GM12872 (cell line): ENCODE measurements around the gene SETD2.

ENCODE experiments used
- CTCF ChIP-seq: IDR thresholded peaks from 3 replicates; pipeline ENCODE4 v1.5.1; 2011; ENCODE audit warnings: low read depth, mild to moderate bottlenecking, low read length, moderate library complexity; ENCODE audit not compliant: insufficient read depth

The SETD2 gene

GRCh38 chr3:47159820-47160219 is 4.1 kb downstream of the SETD2 start:
- no peak for TF ChIP-seq CTCF

GRCh38 chr3:47158208-47158607 is 5.7 kb downstream of the SETD2 start:
- TF ChIP-seq CTCF = no peak

- TF ChIP-seq CTCF = no peak
Measured at GRCh38 chr3:47156396-47156795, 7.5 kb downstream of the SETD2 start.

- TF ChIP-seq CTCF = no peak
Measured at GRCh38 chr3:47152578-47152977, 11.3 kb downstream of the SETD2 start.

- TF ChIP-seq CTCF = no peak
Measured at GRCh38 chr3:47151836-47152235, 12.1 kb downstream of the SETD2 start.

- no peak for TF ChIP-seq CTCF
Measured at GRCh38 chr3:47149339-47149933, 14.5 kb downstream of the SETD2 start.

- no peak for TF ChIP-seq CTCF
Measured at GRCh38 chr3:47145272-47145671, 18.6 kb downstream of the SETD2 start.
